ENCODE data around the gene BFSP1.

Gene BFSP1

DNA sequence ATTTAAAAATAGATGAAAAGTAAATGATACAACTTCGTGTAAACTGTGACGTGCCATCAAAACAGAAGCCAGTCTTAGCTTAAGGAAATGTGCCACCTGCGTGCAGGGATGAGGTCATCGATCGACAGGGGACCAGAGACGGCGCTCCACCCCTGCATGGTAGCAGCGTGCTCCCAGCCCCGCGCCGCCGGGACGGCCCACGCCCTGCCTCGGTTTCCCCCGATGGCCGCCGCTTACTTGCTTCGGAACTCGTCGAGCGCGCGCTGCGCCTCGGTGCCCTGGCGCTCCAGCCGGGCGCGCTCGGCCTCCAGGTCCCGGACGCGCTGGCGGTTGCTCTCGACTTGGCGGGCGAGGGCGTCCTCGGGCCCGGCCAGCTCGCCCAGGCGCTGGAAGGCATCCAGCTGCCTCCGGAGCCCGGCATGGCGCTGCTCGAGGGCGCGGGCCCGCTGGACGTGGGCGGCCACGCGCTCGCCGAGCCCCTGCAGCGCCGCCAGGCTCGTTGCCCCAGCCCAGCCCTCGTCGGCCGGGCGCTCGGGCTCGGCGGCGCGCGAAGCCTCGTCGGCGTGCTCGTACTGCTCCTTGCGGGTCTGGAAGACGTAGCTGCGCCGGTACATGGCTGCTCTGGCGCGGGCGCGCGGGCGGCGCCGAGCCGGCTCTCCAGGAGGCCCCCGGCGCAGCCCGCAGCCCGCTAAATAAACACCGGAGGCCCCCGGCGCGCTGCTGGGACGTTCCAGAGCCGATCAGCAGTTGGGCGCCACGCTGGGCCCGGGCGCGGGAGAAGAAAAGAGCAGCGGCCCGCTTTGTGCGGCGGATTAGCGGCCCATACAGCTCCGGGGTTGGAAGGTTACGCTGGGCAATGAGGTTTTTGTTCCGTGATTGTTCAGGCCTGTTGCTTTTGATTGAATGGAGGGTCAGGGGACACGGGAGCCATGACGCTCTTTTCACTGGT is at the start of gene BFSP1:
TSS of gene BFSP1 (minus strand) at position 664 of the 949 bp plus-strand sequence. CDS start at position 614, 50 bp downstream.
- peak; percentile 31 for DNase-seq

DNA sequence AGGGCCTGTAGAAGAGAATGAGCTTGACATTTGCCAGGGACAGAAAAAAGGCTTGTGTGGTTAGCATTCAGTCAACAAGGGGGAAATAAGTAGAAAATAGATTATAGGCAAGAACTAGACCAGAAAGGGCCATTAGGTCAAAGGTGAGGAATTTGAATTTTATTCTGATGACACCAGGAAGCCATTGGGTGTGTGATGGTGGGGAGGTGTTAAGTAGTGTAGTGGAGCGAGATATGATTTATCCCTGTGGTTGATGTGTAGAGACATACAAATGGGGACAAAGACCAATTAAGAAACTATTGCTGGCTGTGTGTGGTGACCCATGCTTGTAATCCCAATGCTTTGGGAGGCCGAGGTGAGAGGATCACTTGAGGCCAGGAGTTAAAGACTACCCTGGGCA is 49.7 kb upstream of the BFSP1 start:
- no peak for DNase-seq

DNA sequence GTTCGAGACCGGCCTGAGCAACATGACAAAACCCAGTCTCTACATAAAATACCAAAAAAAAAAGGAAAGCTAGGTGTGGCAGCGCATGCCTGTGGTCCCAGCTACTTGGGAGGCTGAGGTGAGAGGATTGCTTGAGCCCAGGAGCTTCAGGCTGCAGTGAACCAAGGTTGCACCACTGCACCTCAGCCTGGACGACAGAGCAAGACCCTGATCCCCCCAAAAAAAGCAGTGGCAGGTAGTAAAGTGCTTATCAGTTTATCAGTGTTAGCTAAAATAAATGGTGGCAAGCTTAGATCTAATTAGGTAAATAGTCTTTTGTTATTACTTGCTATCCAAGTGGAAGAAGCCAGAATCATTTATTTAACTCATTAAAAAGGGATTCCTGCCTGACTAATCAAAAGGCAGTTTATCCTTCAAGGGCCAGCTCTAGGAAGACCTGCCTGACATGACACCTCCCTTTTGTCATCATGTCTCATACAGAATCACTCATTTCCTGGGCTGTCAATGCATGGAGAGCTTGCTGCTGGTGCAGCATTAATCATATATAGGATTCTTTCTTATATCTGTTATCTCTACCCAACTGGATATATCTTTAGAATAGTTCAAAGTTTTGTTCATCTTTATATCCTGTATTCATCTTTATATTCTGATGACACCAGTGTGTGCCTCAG is 48.3 kb upstream of the BFSP1 start:
- no peak for DNase-seq

DNA sequence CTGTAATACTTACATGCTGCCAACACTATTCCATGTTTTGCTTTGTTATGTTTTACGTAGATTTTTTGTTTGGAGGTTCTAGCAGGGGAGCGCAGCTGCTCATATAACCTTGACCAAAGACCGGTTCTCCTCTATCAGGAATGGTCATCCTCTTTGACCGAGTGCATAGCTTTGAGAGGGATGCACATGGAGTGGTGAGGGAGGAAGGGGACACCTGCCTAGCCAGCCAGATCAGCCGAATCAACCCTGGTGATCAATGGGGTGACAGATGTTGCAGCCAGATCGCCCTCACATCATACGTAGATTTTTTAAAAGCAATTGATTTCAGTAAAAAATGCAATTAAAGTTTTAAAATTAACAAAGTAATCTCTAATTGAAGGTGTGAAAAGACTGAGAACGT is 45.0 kb upstream of the BFSP1 start:
- DNase-seq = no peak

DNA sequence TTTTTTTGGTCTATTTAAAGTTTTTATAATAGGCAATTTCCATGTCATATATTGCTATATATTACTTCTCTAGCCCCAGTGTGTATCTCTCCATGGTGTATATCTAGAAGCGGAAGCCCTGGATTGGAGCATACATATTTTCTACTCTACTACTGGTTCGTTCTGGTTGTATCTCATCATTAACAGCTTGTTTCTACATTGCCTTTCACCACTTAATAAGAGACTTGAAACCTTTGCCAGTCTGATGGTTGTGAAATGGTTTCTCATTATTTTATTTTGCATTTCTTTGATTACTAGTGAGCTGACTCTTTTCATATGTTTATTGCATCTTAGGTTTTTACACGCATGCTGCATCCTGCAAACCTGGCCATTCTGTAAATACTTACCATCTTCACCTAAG is 42.3 kb upstream of the BFSP1 start:
- no peak for DNase-seq

DNA sequence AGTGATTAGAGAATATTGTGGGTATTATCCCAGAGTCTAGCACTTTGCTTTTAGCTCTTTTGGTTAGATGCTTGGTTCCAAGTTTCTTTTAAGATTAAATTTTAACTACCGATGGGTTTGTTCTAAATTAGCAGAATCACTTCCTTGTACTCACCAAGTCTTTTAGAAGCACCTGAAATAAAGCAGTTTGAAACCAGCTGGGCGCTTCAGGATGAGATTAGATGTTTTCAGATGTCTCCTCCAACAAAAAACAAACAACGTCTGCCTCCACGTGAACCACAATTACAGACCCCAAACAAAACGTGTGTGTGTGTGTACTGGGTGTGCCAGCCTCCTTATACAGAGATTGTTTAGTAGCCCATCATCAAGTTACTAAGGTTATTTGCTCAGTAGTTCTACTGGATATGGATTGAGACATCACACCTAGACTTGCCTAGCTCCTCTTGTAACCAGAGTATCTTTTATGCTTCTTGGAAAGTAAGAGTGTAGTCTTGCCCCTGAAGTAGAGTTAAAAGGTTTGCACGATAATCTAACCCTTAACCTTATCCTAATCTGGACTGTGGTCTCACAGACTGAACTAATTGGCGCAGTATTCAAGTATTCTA is 41.0 kb upstream of the BFSP1 start:
- DNase-seq = peak; percentile 37

DNA sequence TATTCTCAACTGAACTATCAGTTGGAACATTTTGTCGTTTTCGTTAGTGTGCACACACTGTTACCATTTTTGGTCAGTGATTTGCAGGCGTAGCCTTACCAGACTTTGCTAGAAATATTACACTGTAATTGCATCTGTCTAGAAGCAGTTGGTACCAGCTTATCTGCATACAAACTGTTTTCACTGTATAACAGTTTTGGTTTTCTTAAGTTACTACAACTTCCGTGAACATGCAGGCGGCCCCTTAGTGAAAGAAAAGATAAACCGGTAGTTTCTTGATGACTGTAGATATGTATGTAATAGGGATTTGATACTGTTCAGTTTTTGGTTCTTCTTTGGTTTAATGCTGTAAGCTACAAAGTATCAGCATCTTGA is 40.0 kb upstream of the BFSP1 start:
- DNase-seq = no peak

DNA sequence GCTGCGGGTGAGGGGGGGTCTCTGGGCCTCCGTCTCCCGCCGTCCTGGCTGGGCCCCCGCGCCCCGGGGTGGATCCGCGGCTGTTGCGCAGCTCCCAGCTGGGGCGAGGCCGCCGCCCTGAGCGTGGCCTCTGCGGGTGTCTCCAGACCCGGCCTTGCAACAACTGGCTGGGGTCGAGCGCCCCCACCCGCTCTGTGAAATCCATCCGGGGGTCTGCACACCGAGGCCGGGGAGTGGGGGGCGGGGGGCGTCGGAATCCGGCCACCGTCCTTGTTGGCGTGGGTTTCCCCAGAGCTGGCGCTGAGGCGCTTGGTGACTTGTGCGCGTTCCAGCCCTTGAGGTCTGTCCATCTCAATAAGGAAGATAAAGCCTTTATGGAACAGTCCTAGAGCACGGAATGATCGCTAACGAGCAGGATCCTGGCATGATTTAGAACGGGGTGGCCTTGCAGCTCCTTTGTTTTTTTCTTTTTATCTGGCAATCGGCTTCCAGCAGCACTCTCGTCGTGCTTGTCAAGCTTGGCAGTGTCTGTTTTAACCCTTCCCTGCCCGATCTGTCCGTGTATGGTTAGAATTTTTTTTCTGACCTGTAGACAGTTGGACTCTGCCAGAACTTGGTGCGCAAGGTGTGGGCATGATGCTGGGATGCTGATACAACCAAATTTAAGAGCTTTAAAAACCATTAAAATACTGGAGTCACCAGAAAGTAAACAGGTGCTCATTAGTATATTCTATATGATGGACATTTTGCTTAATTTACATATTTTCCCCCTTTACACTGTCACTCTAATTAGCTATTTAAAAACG is 39.4 kb upstream of the BFSP1 start:
- peak; percentile 39 for DNase-seq

DNA sequence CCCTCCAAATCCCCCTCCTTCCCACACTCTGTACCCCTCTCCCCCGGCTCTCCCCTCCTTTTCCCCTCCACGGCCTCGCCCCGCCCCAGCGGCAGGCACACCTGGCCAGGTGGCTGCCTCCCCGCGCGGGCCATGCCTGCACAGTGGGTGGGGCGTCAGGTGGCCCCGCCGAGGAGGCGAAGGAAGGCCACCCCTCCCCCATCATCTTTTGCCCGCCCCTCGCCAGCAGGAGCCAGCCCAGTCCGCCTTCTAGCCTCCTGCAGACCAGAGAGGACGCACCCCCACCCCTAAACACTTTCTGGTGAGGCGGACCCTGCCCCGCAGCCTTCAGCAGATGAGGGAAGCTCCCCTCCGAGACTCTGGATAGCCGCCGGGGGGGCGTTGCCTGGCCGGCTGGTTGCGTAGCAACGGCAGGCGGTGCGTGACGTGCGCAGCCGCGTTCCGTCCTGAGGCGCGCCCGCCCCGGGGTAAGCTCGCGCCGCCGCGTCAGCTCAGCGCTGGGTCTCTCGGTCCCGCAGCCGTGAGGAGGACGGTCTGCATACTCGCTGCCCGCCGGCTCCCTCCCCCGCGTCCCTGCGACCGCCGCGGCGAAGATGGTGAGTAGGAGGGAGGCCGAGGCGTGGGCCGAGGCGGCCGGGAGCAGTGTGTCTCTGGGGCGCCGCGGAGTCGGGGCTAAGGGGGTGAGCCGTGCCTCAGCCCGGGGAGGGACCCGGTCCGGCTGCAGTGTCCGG is 38.6 kb upstream of the BFSP1 start, which contains the start of gene DSTN:
TSS of gene DSTN (plus strand) at position 460 of the 731 bp plus-strand sequence. CDS start at position 594, 134 bp downstream.
- DNase-seq = peak; percentile 58

DNA sequence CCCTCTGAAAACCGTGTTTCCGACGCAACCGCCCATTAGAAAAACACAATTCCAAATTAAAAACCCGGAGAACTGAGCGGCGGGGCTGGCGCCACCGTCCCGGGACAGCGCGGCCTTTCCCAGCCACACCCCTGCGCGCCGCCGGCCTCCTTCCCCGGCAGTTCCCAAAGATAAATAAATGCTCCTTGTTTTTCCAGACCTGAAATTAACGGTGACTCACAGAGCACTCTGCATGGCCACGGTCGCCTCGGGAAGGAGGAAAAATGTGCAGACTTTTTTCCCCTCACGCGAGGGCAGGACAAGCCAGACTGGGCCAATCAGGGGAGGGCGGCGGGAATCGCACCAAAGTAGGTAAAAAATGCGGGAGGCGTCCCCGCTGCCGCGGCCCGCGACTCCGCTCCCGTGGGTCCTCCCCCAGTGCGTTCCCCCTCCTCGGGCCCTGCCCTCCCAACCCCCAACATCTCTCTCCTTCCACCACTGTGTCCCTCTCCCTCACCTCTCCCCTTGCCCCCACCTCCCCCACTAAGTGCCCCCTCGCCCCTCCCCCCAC is 37.9 kb upstream of the BFSP1 start:
- peak; percentile 26 for DNase-seq

DNA sequence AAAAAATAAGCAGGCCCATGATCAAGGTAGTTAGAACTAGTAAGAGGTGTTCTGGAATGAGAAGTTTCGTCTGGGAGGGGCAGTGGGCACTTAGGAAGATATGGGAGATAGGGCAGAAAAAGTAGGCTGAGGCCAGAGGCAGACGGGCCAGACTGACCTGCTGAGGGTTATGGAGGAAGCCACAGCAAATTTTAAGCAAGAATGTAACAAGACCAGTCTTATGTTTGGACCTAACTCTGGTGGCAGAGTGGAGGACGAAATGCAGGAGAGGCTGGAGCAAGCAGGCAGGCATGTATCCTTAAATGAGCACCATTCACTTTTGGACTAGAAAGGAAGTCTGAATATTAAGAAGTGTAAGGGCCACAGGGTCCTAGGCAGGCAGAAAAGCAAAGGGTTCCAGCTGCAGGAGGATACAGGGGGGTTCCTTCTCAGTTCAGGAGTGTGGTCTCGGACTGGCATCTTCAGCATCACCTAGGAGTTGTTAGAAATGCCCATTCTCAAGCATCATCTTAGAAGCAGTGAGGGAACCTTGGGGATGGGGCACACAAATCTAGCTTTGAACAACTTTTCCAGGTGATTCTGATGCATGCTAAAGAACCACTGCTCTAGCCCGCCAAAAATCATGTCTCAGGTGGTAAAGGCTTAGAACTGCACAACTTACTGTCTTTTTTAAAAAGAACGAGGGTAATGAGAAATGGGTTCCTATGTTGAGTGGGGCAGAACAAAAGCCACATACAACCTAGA is 37.0 kb upstream of the BFSP1 start:
- DNase-seq = no peak

DNA sequence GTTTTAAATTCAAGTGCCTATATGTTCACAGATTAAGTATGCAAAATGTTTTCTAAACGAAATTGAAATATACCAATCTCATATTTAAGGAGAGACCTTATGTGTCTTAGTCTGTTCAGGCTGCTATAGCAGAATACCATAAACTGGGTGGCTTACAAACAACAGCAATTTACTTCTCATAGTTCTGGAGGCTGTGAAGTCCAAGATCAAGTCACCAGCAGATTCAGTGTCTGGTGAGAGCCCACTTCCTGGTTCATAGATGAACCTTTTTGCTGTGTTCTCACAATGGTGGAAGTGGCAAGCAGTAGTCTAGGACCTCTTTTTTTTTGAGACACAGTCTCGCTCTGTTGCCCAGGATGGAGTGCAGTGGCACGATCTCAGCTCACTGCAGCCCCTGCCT is 35.2 kb upstream of the BFSP1 start:
- no peak for DNase-seq

DNA sequence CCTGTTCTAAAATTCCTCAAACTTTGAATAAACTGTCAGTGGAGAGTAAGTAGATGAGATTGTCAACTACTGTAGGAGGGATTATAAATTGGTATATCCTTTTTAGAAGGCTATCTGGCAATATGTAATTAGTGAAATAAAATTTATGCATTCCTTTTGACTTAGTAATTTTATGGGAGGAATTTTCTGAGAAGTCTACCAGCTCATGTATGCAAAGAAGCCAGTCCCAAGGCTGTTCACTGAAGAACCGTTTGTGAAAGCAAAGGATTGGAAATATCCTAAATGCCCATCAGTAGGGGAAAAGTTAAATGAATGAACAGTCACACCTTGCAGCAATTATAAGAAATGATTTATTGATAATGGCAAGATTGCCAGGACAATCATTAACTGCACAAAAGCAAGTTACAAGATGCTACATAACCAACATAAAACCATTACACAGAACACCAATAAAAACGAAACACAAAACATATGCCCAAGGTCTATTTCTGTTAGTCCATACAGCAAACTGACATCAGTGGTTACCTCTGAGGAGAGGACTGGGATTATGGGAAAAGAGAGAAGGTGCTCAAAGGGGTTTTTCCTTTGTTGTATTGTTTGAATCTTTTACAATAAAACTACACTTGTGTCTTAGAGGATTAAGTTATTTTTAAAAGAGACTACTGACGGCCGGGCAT is 34.1 kb upstream of the BFSP1 start:
- DNase-seq = no peak

DNA sequence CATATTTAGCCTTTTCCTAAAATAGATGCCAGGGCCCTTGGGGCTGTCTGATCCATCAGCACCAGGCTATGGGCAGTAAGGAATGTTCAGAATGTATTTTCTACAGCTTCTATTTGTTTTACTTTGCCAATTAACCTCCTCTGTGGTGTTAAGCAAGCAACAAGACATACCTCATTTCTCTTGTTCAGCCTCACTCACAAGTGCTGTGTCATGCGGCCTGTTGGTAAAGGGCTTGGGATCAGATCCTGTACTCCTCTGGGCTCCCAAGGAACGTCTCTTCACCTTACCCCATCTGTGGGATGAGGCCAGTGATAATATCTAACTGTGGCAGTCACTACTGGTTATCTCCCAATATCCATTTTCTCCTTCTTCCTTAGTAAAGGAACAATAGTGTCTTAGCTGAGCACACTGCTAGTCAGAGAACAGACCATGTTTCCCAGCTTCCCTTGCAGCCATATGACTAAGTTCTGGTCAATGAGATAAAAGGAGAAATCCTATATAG is 31.7 kb upstream of the BFSP1 start:
- DNase-seq = no peak

DNA sequence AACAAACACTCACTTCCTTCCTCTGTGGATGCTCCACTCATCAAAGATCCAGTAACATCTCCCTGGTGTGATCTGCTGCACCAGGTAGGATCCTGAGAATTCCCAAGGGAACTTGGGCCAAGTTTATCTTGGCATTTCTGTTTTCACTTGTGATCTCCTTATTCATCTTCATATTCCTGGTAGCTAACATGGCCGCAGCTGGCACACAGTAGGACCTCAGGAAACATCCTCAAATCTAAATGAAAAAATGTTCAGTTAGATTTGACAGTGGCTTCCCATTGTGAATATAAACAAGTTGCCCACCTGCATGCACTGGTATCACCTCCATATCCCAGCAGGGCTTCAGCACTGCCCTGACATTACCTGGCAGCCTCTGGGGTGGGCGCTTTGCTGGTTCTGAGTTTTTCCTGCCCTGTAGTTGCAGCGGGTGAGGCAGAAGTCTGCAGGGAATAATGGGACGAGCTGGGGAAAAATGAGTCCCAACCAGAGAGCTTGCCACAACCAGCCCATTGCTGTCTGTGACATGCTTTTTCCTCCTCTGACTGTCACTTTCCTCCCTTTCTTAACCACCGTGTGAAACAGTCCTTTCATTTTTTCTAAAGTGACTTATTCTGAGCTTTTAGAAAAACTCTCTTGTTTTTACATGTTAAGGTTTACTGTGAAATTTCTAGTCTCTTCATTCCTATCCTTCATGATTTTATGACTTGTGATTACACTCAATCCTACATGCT is 29.3 kb upstream of the BFSP1 start:
- no peak for DNase-seq

DNA sequence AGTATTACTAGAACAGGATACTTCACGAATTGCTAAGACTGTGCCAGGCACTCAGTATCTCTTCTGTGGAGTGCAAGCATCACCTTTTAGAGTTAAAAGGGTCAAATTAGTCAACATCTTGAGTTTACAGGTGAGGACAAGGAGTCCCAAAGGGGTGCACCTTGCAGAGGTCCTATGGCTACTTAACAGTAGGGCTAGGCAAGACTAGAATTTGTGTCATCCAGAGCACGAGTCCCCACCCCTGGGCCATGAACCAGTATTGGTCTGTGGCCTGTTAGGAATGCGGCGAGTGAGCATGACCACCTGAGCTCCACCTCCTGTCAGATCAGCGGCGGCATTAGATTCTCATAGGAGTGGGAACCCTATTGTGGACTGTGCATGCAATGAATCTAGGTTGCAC is 28.2 kb upstream of the BFSP1 start:
- no peak for DNase-seq

DNA sequence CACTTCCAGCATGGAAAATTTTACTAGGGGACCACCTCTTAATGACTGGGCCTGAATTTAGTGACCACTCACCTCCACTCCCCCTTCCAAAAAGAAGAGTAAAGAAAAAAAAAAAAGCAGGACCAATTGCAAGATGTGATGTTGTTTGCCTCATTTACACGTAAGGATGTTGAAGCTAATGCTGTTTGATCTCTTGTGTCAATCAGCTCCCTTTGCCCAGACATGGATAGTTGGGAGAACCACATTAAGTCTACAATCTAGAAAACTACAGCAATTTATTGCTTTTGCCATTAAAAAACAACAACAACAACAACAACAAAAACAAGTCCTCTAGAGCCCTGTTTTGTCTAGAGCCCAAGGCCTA is 27.7 kb upstream of the BFSP1 start:
- DNase-seq = no peak

DNA sequence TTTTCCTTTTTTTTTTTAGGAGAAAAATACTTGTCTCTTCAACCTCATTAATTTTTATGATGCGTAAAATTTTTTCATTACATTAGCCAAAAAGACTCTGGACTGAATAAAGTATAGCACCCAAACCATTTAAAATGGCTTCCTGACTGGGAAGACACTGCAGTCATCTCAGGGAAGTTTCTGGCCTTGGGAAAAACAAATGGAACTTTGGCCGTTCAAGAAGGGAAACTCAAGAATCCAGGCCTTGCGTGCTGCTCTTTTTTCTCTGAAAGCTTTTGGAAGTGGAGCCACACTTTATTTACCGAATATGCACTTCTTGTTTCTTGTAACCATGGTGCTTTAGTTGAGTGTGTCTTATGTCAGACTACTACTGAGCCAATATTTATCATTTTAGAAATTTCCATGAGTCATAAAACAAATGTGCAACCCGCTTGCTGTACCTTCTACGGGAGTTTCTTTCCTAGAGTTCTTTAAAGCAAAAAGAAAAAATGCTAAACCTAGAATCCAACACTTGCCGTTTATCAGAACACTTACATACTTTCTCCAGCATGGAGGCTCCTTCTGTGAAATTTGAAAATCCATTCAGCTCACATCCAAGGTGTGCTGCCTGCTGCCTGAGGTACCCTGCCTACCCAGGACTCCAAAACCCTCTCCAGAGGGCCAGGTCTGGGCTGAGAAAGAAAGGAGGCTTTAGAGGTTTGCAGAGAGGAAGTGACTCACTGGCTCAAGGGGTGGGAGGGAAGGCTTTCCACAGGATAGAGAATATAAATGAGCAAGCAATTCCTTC is 27.2 kb upstream of the BFSP1 start:
- no peak for DNase-seq

DNA sequence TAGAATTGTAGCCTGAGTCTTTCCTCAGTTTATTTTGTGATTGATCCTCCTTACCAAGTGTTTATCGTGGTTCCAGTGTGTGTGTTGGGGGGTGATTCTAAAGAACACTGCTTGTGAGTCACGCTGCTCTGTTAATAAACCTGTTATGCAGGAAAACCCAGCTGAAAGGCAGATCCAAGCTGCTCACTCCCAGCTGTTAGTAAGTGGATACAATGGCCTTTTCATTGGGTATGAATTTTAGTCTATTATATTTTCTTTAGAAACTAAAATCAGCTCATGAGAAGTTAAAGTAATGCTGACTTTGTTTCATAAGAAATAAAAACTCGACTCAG is 26.5 kb upstream of the BFSP1 start:
- peak; percentile 78 for DNase-seq

All from NCI-H2029 treated with DMSO at 0.1 percent for 48 hours (cell line).